IPS-20b (cell line): Measurements from ENCODE around the gene FN3K.

Experiments used
- H3K27ac ChIP-seq: one replicate; pipeline ENCODE4 v1.5.1; 2013; ENCODE audit warnings: low read length
- H3K27me3 ChIP-seq: 2 replicates; pipeline ENCODE4 v1.6.1; 2013; ENCODE audit warnings: mild to moderate bottlenecking, low read length, inconsistent platforms; ENCODE audit not compliant: insufficient read depth
- H3K36me3 ChIP-seq: 2 replicates; pipeline ENCODE4 v1.6.1; 2013; ENCODE audit warnings: low read depth, mild to moderate bottlenecking, inconsistent platforms, low read length, moderate library complexity; ENCODE audit not compliant: insufficient read depth
- H3K4me1 ChIP-seq: 2 replicates; pipeline ENCODE4 v1.6.1; 2013; ENCODE audit warnings: mild to moderate bottlenecking, control low read depth, inconsistent platforms, low read length, moderate library complexity; ENCODE audit not compliant: insufficient read depth
- H3K4me3 ChIP-seq: 2 replicates; pipeline ENCODE4 v1.5.1; 2013; ENCODE audit warnings: mild to moderate bottlenecking, low read length, inconsistent platforms
- H3K9ac ChIP-seq: 2 replicates; pipeline ENCODE4 v1.6.1; 2013; ENCODE audit warnings: low read depth, mild to moderate bottlenecking, inconsistent platforms, low read length, moderate library complexity
- H3K9me3 ChIP-seq: 2 replicates; pipeline ENCODE4 v1.6.1; 2013; ENCODE audit warnings: mild to moderate bottlenecking, low read depth, low read length, inconsistent platforms; ENCODE audit not compliant: insufficient read depth

Gene FN3K

GRCh38 chr17:82748756-82749155 lies 13.3 kb downstream of the FN3K start:
- no peaks in the 10 kb centered on the region for H3K36me3 ChIP-seq
- H3K4me3 ChIP-seq: no peak overlapping the region
- no peak overlapping the region for H3K27ac ChIP-seq
- no peak overlapping the region for H3K9ac ChIP-seq
- no peaks in the 10 kb centered on the region; the same call in 1 of the 2 replicates for H3K4me1 ChIP-seq
- peaks cover 5% of the 10 kb centered on the region; the same call in 1 of the 2 replicates for H3K9me3 ChIP-seq
- H3K27me3 ChIP-seq: peaks cover 7% of the 10 kb centered on the region

DNA sequence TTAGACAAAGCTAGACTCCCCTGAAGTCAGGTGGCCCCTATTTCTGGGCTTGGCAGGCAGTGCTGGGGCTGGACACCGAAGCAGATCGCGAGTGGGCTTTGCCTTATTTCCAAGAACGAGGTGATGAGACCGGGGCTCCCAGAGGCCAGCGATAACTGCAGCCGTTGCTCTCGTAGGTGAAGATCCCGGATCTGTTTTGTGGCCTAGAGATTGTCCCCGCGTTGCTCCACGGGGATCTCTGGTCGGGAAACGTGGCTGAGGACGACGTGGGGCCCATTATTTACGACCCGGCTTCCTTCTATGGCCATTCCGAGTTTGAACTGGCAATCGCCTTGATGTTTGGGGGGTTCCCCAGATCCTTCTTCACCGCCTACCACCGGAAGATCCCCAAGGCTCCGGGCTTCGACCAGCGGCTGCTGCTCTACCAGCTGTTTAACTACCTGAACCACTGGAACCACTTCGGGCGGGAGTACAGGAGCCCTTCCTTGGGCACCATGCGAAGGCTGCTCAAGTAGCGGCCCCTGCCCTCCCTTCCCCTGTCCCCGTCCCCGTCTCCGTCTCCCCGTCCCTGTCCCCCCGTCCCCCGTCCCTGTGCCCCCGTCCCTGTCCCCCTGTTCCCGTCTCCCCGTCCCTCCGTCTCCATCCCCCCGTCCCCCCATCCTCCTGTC lies 15.0 kb downstream of the FN3K start:
- Histone ChIP-seq H3K9me3 (peaks cover 5% of the 10 kb centered on the region; the same call in 1 of the 2 replicates), H3K9ac (no peak overlapping the region), H3K36me3 (no peaks in the 10 kb centered on the region), H3K4me3 (no peak overlapping the region), H3K27ac (no peak overlapping the region), H3K4me1 (peaks cover 4% of the 10 kb centered on the region), H3K27me3 (peaks cover 7% of the 10 kb centered on the region)

DNA sequence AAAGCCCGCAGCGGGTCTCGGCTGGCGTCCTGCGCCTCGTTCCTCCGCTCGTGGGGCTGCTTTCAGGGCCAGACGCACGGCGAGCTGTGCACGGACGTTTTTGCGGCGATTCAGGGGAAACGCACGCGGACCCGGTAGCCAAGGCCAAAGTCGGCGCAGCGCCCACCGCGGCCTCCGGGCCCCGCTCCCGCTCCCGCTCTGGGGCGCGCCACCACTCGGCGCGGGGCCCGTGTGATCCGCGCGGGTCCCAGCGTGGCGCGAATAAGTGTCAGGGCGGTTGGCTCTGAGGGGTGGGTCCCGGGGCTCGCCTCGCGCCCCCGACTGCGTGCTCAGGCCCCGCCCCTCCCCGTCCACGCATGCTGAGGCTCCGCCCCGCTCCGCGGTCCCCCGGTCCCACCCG lies 15.8 kb downstream of the FN3K start:
- H3K9me3 ChIP-seq: peaks cover 3% of the 10 kb centered on the region; the same call in 1 of the 2 replicates
- peaks cover 7% of the 10 kb centered on the region for H3K27me3 ChIP-seq
- H3K9ac ChIP-seq: no peak overlapping the region
- peak overlapping the region; percentile 57; the same call in 1 of the 2 replicates for H3K4me3 ChIP-seq
- peaks cover 10% of the 10 kb centered on the region for H3K4me1 ChIP-seq
- peaks cover 2% of the 10 kb centered on the region; the same call in 1 of the 2 replicates for H3K36me3 ChIP-seq
- no peak overlapping the region for H3K27ac ChIP-seq

DNA sequence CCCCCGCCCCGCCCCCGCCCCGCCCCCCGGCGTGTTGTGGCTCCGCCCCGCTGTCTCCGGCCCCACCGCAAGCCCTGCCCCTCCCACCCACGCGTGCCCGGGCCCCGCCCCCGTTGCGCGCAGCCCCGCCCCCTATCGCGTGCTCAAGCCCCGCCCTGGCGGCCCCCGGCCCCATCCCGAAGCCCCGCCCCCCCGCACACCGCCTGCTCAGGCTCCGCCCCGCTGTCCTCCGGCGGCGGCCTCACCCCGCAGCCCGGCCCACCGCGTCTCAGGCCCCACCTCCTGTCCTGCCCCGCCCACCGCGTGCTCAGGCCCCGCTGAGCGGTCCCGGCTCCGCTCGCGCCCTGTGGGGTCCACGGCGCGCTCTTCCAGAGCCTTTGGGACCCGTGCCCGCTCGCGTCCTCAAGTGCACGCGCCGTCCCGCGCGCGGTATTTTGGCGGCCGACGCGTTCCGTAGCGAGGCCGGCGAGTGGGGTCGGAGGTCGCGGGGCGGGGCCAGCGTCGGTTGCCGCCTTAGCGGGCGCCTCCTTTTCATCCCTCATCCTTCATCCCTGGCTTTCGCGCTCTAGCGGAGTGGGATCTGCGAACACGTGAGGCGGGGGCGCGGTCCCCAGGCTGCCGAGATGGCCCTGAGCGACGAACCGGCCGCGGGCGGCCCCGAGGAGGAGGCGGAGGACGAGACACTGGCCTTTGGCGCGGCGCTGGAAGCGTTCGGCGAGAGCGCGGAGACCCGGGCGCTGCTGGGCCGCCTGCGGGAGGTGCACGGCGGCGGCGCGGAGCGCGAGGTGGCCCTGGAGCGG lies 16.4 kb downstream of the FN3K start, which contains the start of gene TBCD:
TSS of gene TBCD (plus strand) at position 495 of the 800 bp plus-strand sequence. CDS start at position 624, 129 bp downstream.
- H3K27ac ChIP-seq: no peak within 1 kb of the TSS
- peaks cover 11% of the 10 kb centered on the region for H3K4me1 ChIP-seq
- H3K9me3 ChIP-seq: no peaks in the 10 kb centered on the region
- H3K9ac ChIP-seq: peak within 1 kb of the TSS; percentile 75; the same call in 1 of the 2 replicates
- peaks cover 7% of the 10 kb centered on the region for H3K27me3 ChIP-seq
- peaks cover 8% of the 10 kb centered on the region; the same call in 1 of the 2 replicates for H3K36me3 ChIP-seq
- H3K4me3 ChIP-seq: peak within 1 kb of the TSS; percentile 89

DNA sequence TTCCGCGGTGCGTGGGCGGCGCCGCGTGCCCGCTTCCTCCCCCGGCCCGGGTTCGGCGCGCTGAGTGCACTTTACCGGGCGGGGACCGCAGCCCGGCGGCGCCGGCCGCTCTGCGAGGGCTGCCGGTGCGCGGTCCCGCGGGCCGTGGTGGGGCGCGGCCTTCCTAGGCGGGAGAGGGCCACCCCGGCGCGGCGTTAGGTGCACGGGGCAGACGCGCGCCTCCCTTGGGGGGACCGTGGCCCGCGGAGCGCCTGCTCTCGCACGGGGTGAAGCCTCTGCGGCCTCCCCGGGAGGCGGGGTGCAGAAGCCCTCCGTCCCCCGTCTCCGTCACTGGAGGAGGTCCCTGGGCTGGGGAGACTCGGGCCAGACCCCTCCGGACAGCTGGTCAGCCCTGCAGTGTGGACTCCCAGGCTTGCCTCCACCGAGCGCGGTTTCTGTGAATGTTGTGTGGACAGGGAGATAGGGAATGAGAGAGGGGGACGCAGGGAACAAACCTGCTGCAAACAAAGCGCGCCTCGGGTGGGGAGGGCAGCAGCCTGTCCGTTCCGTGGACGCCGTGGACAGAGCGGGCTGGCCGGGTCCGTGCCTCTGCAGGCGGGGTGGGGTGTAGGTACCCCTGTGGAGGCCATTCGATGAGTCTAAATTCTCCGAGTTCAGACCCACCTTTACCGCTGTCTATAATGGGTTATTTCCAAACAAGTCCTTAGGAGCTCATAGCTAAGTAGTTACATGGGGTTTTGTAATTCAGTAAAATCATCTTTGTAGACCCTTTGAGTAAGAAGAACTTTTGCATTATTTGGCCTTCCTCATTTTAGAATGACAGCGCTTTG lies 17.2 kb downstream of the FN3K start:
- no peak overlapping the region for H3K27ac ChIP-seq
- H3K4me1 ChIP-seq: peaks cover 11% of the 10 kb centered on the region
- peaks cover 15% of the 10 kb centered on the region; the same call in 1 of the 2 replicates for H3K36me3 ChIP-seq
- H3K9me3 ChIP-seq: no peaks in the 10 kb centered on the region
- peak overlapping the region; percentile 89 for H3K4me3 ChIP-seq
- H3K27me3 ChIP-seq: peaks cover 7% of the 10 kb centered on the region
- H3K9ac ChIP-seq: peak overlapping the region; percentile 75; the same call in 1 of the 2 replicates

DNA sequence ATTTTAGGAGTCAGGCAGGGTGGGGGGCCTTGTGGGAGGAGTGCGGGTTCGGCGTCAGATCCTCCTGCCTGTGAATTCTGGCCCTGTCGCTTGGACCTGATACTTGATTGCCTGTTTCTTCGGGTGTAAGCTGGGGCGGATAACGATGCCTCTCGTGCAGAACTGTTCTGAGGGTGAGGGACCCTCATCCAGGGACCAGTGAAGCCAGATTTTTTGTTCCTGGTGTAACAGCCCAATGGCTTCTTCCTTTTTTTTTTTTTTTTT lies 17.7 kb downstream of the FN3K start:
- Histone ChIP-seq H3K4me3 (peak overlapping the region; percentile 89), H3K9ac (no peak overlapping the region; the same call in 1 of the 2 replicates), H3K36me3 (peaks cover 15% of the 10 kb centered on the region; the same call in 1 of the 2 replicates), H3K27me3 (peaks cover 7% of the 10 kb centered on the region), H3K4me1 (peaks cover 11% of the 10 kb centered on the region), H3K9me3 (no peaks in the 10 kb centered on the region), H3K27ac (no peak overlapping the region)

GRCh38 chr17:82754297-82755208 lies 19.1 kb downstream of the FN3K start:
- Histone ChIP-seq H3K27ac (peak overlapping the region; percentile 1), H3K36me3 (peaks cover 15% of the 10 kb centered on the region; the same call in 1 of the 2 replicates), H3K9ac (peak overlapping the region; percentile 75; the same call in 1 of the 2 replicates), H3K4me3 (peak overlapping the region; percentile 59), H3K27me3 (peaks cover 7% of the 10 kb centered on the region), H3K4me1 (peaks cover 11% of the 10 kb centered on the region), H3K9me3 (no peaks in the 10 kb centered on the region)

DNA sequence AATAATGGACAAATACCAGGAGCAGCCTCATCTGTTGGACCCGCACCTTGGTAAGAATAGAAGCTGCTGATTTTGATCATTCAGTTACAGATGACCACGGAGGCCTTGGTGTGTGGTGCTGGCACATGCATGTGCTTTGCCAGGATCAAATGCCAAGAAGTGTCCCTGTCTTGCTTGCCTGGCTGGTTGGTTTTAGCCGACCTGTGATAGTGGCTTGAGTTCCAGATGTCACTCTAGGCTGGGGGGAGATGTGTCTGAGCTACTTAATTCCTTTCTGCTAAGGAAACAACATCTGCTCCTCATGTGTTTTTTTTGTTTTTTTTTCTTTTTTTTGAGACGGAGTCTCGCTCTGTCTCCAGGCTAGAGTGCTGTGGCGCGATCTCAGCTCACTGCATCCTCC lies 20.8 kb downstream of the FN3K start:
- Histone ChIP-seq H3K27ac (no peak overlapping the region), H3K4me1 (peaks cover 11% of the 10 kb centered on the region)

DNA sequence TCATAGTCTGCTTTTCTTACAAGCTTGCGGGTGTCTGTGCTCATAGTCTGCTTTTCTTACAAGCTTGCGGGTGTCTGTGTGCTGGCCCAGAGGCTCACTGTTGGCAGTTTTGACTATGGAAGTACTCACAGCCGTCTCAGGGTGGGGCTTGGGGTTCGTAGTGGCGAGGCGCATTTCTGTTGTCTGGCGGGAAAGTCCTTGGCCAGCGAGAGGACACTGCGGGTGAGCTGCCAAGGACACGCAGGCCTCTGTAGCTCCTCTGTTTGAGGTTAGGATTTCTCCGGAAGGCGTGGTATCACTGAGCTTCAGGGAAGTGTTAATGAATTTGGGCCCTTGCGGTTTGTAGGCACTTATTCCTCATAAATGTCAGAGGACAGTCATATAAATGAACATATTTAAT lies 30.0 kb downstream of the FN3K start:
- no peak overlapping the region for H3K4me3 ChIP-seq
- H3K27ac ChIP-seq: no peak overlapping the region
- H3K4me1 ChIP-seq: no peaks in the 10 kb centered on the region
- H3K27me3 ChIP-seq: no peaks in the 10 kb centered on the region
- no peak overlapping the region for H3K9ac ChIP-seq
- peaks cover 80% of the 10 kb centered on the region for H3K36me3 ChIP-seq
- no peaks in the 10 kb centered on the region for H3K9me3 ChIP-seq

More for the DNA sequence above, 20.8 kb downstream of the FN3K start:
- Histone ChIP-seq H3K27me3 (no peaks in the 10 kb centered on the region), H3K9ac (peak overlapping the region; percentile 75), H3K36me3 (peaks cover 28% of the 10 kb centered on the region; the same call in 1 of the 2 replicates), H3K9me3 (no peaks in the 10 kb centered on the region), H3K4me3 (no peak overlapping the region)

DNA sequence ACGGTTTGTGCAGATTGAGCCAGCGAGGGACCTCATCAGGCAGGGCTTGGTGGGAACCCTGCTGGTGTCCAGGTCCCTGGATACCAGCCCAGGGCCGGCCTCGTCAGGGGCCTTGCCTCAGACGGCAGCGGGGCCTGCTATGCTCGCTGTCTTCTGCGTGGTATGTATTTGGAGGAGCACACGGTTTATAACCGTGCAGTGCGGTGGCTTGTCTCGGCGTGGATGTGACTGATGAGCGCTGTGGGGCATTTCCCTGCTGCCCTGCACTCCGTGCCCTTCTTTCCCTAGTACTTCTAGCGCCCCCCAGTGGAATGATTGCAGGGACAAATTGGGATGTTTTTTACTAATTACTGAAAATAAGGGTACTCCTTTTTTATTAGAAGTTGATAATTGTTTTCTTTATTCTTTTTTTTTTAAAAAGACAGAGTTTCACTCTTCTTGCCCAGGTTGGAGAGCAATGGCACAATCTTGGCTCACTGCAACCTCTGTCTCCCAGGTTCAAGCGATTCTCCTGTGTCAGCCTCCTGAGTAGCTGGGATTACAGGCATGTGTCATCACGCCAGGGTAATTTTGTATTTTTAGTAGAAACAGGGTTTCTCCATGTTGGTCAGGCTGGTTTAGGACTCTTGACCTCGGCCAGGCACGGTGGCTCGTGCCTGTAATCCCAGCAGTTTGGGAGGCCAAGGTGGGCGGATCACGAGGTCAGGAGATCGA lies 31.8 kb downstream of the FN3K start:
- H3K36me3 ChIP-seq: peaks cover 88% of the 10 kb centered on the region
- H3K4me3 ChIP-seq: no peak overlapping the region
- H3K9me3 ChIP-seq: no peaks in the 10 kb centered on the region
- no peak overlapping the region for H3K9ac ChIP-seq
- no peaks in the 10 kb centered on the region for H3K4me1 ChIP-seq
- H3K27ac ChIP-seq: no peak overlapping the region
- H3K27me3 ChIP-seq: no peaks in the 10 kb centered on the region
